Measurements from ENCODE around the gene MALRD1.

- TF ChIP-seq, protein P1, sequence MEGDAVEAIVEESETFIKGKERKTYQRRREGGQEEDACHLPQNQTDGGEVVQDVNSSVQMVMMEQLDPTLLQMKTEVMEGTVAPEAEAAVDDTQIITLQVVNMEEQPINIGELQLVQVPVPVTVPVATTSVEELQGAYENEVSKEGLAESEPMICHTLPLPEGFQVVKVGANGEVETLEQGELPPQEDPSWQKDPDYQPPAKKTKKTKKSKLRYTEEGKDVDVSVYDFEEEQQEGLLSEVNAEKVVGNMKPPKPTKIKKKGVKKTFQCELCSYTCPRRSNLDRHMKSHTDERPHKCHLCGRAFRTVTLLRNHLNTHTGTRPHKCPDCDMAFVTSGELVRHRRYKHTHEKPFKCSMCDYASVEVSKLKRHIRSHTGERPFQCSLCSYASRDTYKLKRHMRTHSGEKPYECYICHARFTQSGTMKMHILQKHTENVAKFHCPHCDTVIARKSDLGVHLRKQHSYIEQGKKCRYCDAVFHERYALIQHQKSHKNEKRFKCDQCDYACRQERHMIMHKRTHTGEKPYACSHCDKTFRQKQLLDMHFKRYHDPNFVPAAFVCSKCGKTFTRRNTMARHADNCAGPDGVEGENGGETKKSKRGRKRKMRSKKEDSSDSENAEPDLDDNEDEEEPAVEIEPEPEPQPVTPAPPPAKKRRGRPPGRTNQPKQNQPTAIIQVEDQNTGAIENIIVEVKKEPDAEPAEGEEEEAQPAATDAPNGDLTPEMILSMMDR (IDR thresholded peaks at IDR 0.05): no peak
- TF ChIP-seq POLR2A (IDR thresholded peaks at IDR 0.05): no peak
Observed at GRCh38 chr10:19580691-19581090, 532.1 kb downstream of the MALRD1 start.

Data from thyroid gland (tissue), 4 donors.